ENCODE data around the gene FABP3. TPM values are rescaled to one million over a fixed set of nuclear protein-coding genes. Genes with fewer than 3 reads are reported as not detected.

FABP3 gene
- total and polyA plus RNA-seq, 10 of the 15 experiments (the other 5 are each of a cell fraction or from before 2014, with no cell fraction given), result 0.36 to 1.2 (median 0.67) TPM; not detected in 2

DNA sequence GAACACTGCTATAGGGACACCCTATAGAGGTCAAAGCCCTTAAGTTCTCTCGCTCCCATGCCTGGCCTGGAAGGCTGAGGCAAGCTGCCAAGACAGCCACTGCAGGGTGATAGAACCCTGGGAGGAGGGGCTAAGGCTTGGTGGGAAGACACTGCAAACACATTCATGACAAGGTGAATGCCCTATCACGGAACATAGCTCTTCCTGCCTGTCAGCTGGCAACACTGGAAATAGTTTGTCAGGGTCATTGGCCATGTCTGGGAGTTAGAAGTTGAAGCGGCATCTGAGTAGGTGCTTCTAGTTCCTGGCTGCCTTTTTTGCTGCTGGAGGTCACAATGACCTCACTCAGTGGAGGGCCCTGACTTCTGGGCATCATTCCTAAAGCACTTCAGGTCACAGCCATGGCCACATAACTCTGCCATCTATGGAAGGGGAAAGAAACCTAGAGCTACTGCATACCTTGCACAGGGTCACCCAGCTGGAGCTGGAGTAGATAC, 4.2 kb downstream of the FABP3 start:
- BruUV-seq (replicated peaks), result no TSS peak
- ChIA-PET POLR2A (no interaction called here), CTCF (interaction anchor here (1.3 to 2.3 kb wide), 2 partner anchors 25 to 30 kb away, joined by 3 to 9 read pairs; no protein-coding TSS in a partner anchor), RAD21 (ENCODE audit: unreplicated experiment) (no interaction called here), SMC1A (ENCODE audit: uncharacterized antibody, unreplicated experiment) (interaction anchor here (0.6 to 1.6 kb wide), 2 partner anchors 8 to 458 kb away, joined by 3 to 9 read pairs; no protein-coding TSS in a partner anchor)
- Histone ChIP-seq H3K9me3 (replicated peaks; ENCODE audit: control insufficient read depth, insufficient read depth, low read length) (no peaks in the 10 kb centered on the region), H3K36me3 (ENCODE audit: control insufficient read depth in 2 of 2, insufficient read depth in 2 of 2, low read length in 1 of 2) (peaks cover 0 to 6% of the 10 kb centered on the region in 2 experiments), H3K27me3 (replicated peaks in 1 of 2; ENCODE audit: control insufficient read depth in 2 of 2, insufficient read depth in 2 of 2, low read length in 1 of 2) (no peaks in the 10 kb centered on the region), H2AFZ (ENCODE audit: control insufficient read depth, low read depth, low read length) (no peak overlapping the region), H4K20me1 (ENCODE audit: control insufficient read depth, insufficient read depth) (no peaks in the 10 kb centered on the region), H3K9ac (ENCODE audit: control insufficient read depth, insufficient read depth, low read length) (no peak overlapping the region), H3K27ac (ENCODE audit: control insufficient read depth, insufficient read depth) (no peak overlapping the region), H3K4me2 (ENCODE audit: control insufficient read depth, insufficient read depth) (no peak overlapping the region), H3K79me2 (ENCODE audit: control insufficient read depth, insufficient read depth, low read length) (no peaks in the 10 kb centered on the region), H3K4me3 (no peak overlapping the region), H3K4me1 (ENCODE audit: control insufficient read depth, insufficient read depth, low read length) (no peaks in the 10 kb centered on the region)
- in situ Hi-C loops (cut with MboI), result no loop called here
- intact Hi-C loops (cut with micrococcal nuclease; ENCODE audit: unreplicated experiment), result no loop called here
- DNase-seq (ENCODE audit: low read depth, low spot score), result no peak
- no peak for ATAC-seq
- WGBS (ENCODE audit: insufficient coverage, insufficient replicate concordance, low lambda C conversion rate, missing lambda C conversion rate), result 96% methylated on average over 3 of the region's 3 CpGs
- TF ChIP-seq NFYB (IDR thresholded peaks at IDR 0.05; ENCODE audit: insufficient read depth, low read depth, low read length) (no peak), HCFC1 (IDR thresholded peaks at IDR 0.05; ENCODE audit: low read length) (no peak), IRF4 (IDR thresholded peaks at IDR 0.05; ENCODE audit: low read depth, low read length) (no peak)
- TF ChIP-seq, protein P1, sequence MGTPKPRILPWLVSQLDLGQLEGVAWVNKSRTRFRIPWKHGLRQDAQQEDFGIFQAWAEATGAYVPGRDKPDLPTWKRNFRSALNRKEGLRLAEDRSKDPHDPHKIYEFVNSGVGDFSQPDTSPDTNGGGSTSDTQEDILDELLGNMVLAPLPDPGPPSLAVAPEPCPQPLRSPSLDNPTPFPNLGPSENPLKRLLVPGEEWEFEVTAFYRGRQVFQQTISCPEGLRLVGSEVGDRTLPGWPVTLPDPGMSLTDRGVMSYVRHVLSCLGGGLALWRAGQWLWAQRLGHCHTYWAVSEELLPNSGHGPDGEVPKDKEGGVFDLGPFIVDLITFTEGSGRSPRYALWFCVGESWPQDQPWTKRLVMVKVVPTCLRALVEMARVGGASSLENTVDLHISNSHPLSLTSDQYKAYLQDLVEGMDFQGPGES (IDR thresholded peaks at IDR 0.05), result no peak
- no peak for FAIRE-seq

DNA sequence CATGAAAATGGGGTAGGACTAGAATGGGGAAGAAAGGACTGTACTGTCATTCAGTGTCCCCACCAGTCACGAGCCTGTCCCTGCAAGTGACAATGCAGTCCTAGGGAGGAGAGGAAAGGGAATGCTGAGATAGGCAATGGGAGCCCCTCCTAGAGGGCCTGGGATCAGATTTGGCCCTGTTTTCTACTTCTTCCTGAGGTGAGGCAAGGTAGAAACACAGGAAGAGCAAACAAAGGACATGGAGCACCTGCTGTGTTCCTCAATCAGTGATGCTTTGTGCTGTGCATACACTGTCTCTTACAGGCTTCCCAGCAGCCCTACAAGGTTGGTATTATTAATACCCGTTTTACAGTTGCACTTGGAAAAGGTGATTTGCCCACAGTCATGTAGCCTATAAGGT, 6.1 kb downstream of the FABP3 start:
- Histone ChIP-seq H3K27me3 (replicated peaks in 1 of 2; ENCODE audit: control insufficient read depth in 2 of 2, insufficient read depth in 2 of 2, low read length in 1 of 2) (no peaks in the 10 kb centered on the region), H4K20me1 (ENCODE audit: control insufficient read depth, insufficient read depth) (no peaks in the 10 kb centered on the region), H3K27ac (ENCODE audit: control insufficient read depth, insufficient read depth) (no peak overlapping the region), H3K9me3 (replicated peaks; ENCODE audit: control insufficient read depth, insufficient read depth, low read length) (no peaks in the 10 kb centered on the region), H3K4me3 (no peak overlapping the region), H2AFZ (ENCODE audit: control insufficient read depth, low read depth, low read length) (no peak overlapping the region), H3K79me2 (ENCODE audit: control insufficient read depth, insufficient read depth, low read length) (no peaks in the 10 kb centered on the region), H3K4me2 (ENCODE audit: control insufficient read depth, insufficient read depth) (no peak overlapping the region), H3K4me1 (ENCODE audit: control insufficient read depth, insufficient read depth, low read length) (no peaks in the 10 kb centered on the region), H3K36me3 (ENCODE audit: control insufficient read depth in 2 of 2, insufficient read depth in 2 of 2, low read length in 1 of 2) (peaks cover 0 to 6% of the 10 kb centered on the region in 2 experiments), H3K9ac (ENCODE audit: control insufficient read depth, insufficient read depth, low read length) (no peak overlapping the region)
- no peak for TF ChIP-seq MTA2 (IDR thresholded peaks at IDR 0.05; ENCODE audit: low read depth)
- TF ChIP-seq DPF2 (IDR thresholded peaks at IDR 0.05), result no peak
- no TSS peak for BruUV-seq (replicated peaks)
- intact Hi-C loops (cut with micrococcal nuclease; ENCODE audit: unreplicated experiment) (no loop called here), in situ Hi-C loops (cut with MboI) (no loop called here)
- ATAC-seq (no peak), DNase-seq (ENCODE audit: low read depth, low spot score) (no peak), FAIRE-seq (no peak)
- CTCF ChIA-PET, result interaction anchor here (2.3 kb wide), 1 partner anchor 27 kb away, joined by 9 read pairs; no protein-coding TSS in a partner anchor
- SMC1A ChIA-PET (ENCODE audit: uncharacterized antibody, unreplicated experiment), result no interaction called here
- RAD21 ChIA-PET (ENCODE audit: unreplicated experiment), result no interaction called here
- POLR2A ChIA-PET, result no interaction called here
- WGBS (ENCODE audit: insufficient coverage, insufficient replicate concordance, low lambda C conversion rate, missing lambda C conversion rate), result 50% methylated on average over 2 of the region's 2 CpGs

Measured in GM12878 (cell line).